ENCODE data around the gene THNSL1. TPM values are rescaled to one million over a fixed set of nuclear protein-coding genes. Genes with fewer than 3 reads are reported as not detected.

THNSL1 gene
- total RNA-seq, 2 donors from 2014 or later: 0.54 to 1.3 TPM

GRCh38 chr10:24982319-24983112 lies 33.9 kb upstream of the THNSL1 start:
- H3K4me1 ChIP-seq (ENCODE audit: control insufficient read depth in 1 of 2, low read depth in 2 of 2): peaks cover 4 to 8% of the 10 kb centered on the region in 2 donors
- H3K9me3 ChIP-seq: no peaks in the 10 kb centered on the region
- H3K27ac ChIP-seq: no peak overlapping the region
- ATAC-seq (ENCODE audit: insufficient number of reproducible peaks, low FRiP score, low read depth): no peak
- no peak overlapping the region for H3K4me3 ChIP-seq
- DNase-seq (ENCODE audit: low spot score): no peak
- H3K36me3 ChIP-seq: no peaks in the 10 kb centered on the region
- no peaks in the 10 kb centered on the region for H3K27me3 ChIP-seq (replicated peaks; ENCODE audit: insufficient read depth)
- TF ChIP-seq CTCF (IDR thresholded peaks at IDR 0.05): no peak

- H3K27me3 ChIP-seq (replicated peaks; ENCODE audit: insufficient read depth): no peaks in the 10 kb centered on the region
- H3K27ac ChIP-seq: no peak overlapping the region
- ATAC-seq (ENCODE audit: insufficient number of reproducible peaks, low FRiP score, low read depth): no peak
- no peak for DNase-seq (ENCODE audit: low spot score)
- H3K36me3 ChIP-seq: no peaks in the 10 kb centered on the region
- H3K4me1 ChIP-seq (ENCODE audit: control insufficient read depth in 1 of 2, low read depth in 2 of 2): peaks cover 4 to 8% of the 10 kb centered on the region in 2 donors
- no peaks in the 10 kb centered on the region for H3K9me3 ChIP-seq
- no peak for TF ChIP-seq CTCF (IDR thresholded peaks at IDR 0.05)
- no peak overlapping the region for H3K4me3 ChIP-seq
These were observed 33.3 kb upstream of the THNSL1 start for GRCh38 chr10:24983130-24983529.

DNA sequence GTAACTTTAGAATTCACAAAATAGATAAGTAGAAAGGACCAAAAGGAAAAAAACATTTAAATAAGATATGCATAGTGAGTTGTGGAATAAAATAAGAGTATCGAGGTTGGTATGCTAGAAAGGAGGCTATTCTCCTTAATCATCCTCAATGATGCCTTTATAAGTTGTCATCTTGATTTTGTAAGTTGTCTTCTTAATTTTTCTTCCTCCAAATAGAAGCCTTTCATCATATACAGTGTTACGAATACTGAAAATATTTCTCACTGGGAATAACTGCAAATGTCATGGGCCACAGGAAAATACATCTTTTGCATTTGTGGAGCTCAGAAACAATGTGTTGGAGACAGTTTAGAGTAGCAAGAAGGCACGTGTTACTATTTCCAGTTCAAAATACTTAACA lies 32.5 kb upstream of the THNSL1 start:
- ATAC-seq (ENCODE audit: insufficient number of reproducible peaks, low FRiP score, low read depth) (no peak), DNase-seq (ENCODE audit: low spot score) (no peak)
- no peak overlapping the region for H3K4me3 ChIP-seq
- peaks cover 4 to 8% of the 10 kb centered on the region in 2 donors for H3K4me1 ChIP-seq (ENCODE audit: control insufficient read depth in 1 of 2, low read depth in 2 of 2)
- H3K27me3 ChIP-seq (replicated peaks; ENCODE audit: insufficient read depth): no peaks in the 10 kb centered on the region
- no peak overlapping the region for H3K27ac ChIP-seq
- no peaks in the 10 kb centered on the region for H3K36me3 ChIP-seq
- H3K9me3 ChIP-seq: no peaks in the 10 kb centered on the region
- no peak for TF ChIP-seq CTCF (IDR thresholded peaks at IDR 0.05)

DNA sequence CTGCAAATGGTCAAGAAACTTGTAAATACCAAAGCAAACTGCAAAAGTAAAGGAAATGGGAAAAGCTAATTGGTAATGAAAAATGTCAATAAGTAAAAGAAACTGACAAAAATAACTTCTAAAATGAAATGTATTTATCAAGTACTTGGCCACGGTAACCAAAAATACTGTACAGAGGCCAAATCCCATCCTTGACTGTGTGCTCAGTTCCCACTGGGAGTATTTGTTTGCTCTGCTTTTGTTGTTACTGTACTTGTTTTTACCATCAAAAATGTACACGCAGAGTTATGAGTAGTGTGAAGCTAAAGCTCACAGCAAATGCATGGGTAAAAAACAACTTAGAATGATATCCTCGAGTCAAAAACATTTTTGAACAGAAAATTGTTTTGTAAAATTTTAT lies 31.5 kb upstream of the THNSL1 start:
- no peak for TF ChIP-seq CTCF (IDR thresholded peaks at IDR 0.05)
- H3K27ac ChIP-seq: no peak overlapping the region
- DNase-seq (ENCODE audit: low spot score) (no peak), ATAC-seq (ENCODE audit: insufficient number of reproducible peaks, low FRiP score, low read depth) (no peak)
- no peaks in the 10 kb centered on the region for H3K36me3 ChIP-seq
- H3K4me3 ChIP-seq: no peak overlapping the region
- no peaks in the 10 kb centered on the region for H3K27me3 ChIP-seq (replicated peaks; ENCODE audit: insufficient read depth)
- no peaks in the 10 kb centered on the region for H3K9me3 ChIP-seq
- peaks cover 4 to 8% of the 10 kb centered on the region in 2 donors for H3K4me1 ChIP-seq (ENCODE audit: control insufficient read depth in 1 of 2, low read depth in 2 of 2)

DNA sequence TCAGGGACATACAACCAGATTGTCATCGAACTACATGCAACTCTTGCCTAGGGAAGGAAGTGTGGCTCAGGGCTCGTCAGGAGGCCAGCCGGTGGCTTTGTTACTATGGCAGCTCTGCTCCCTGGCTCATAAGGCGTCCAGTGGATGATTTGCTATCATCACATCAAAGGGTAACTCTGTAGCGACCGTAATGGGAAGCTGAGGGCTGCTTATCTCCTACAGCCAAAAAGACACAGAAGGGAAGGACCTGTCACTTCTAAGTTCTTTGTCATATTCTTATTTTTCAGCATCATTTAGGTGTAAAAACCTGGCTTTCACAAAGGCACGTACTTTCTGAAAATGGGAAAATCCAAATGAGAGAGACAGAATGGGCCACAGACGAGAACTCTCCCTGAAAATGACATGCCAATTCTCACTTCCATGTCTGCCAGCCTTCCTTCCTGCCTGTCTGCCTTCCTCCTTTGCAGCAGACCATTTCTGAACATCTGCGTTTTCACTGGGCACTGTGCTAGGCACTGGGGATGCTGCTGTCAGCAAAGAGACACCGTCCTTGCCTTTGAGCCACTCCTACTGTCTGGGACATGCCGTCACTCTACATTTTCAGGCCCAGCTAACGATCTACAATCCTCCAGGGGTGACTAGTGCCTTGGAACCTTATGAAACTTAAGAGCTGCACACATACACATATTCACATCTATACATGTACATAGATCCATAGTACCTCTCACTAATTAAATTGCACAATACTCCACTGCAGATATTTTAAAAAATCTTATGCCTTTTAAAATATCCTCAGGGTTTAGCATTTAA lies 27.4 kb upstream of the THNSL1 start:
- TF ChIP-seq CTCF (IDR thresholded peaks at IDR 0.05): no peak
- H3K4me3 ChIP-seq: no peak overlapping the region

More for the DNA sequence above, 27.4 kb upstream of the THNSL1 start:
- Histone ChIP-seq H3K27me3 (replicated peaks; ENCODE audit: insufficient read depth) (no peaks in the 10 kb centered on the region), H3K9me3 (no peaks in the 10 kb centered on the region), H3K36me3 (no peaks in the 10 kb centered on the region), H3K27ac (no peak overlapping the region), H3K4me1 (ENCODE audit: control insufficient read depth in 1 of 2, low read depth in 2 of 2) (no peaks in the 10 kb centered on the region)
- no peak for DNase-seq (ENCODE audit: low spot score)
- no peak for ATAC-seq (ENCODE audit: insufficient number of reproducible peaks, low FRiP score, low read depth)
